ENCODE data around the gene TBC1D22B. TPM values are rescaled to one million over a fixed set of nuclear protein-coding genes. Genes with fewer than 3 reads are reported as not detected.
A peak's percentile ranks its signal among the peaks of the same experiment; 100 is the strongest.

TBC1D22B gene
- polyA plus RNA-seq, 2 of the 4 experiments (the other 2 are of a cell fraction) = 5.7 to 6.4 TPM

- Histone ChIP-seq H3K4me1 (no peaks in the 10 kb centered on the region; the same call in 2 of the 3 replicates), H3K4me2 (peak overlapping the region; percentile 86), H3K9me3 (no peaks in the 10 kb centered on the region), H3K4me3 (peak overlapping the region; percentile 86), H3K27ac (peak overlapping the region; percentile 82 to 92)
- ATAC-seq (peak; percentile 41 to 58; a peak in 4 of 6 replicates), DNase-seq (ENCODE audit: low read depth in 1 of 2, low spot score in 1 of 2) (peak in 1 of 2 experiments; percentile 25), FAIRE-seq (no peak)
- ChIA-PET POLR2A (no interaction called here), CTCF (no interaction called here)
- WGBS (ENCODE audit: missing lambda C conversion rate) = 14% methylated on average over 27 of the region's 44 CpGs
- TF ChIP-seq MAX (IDR thresholded peaks at IDR 0.05) (no peak), HDAC2 (IDR thresholded peaks at IDR 0.05) (no peak)
Measured at GRCh38 chr6:37354526-37355384, 97.2 kb downstream of the TBC1D22B start.

- FAIRE-seq (no peak), ATAC-seq (no peak), DNase-seq (ENCODE audit: low read depth in 1 of 2, low spot score in 1 of 2) (no peak)
- H3K27ac ChIP-seq = no peak overlapping the region
- H3K4me3 ChIP-seq = no peak overlapping the region
- CTCF ChIA-PET = interaction anchor here (0.7 kb wide), 1 partner anchor 334 kb away, joined by 3 read pairs; no protein-coding TSS in a partner anchor
- no peak overlapping the region for H3K4me2 ChIP-seq
- POLR2A ChIA-PET = no interaction called here
- no peaks in the 10 kb centered on the region; the same call in 2 of the 3 replicates for H3K4me1 ChIP-seq
- no peaks in the 10 kb centered on the region for H3K9me3 ChIP-seq
- WGBS (ENCODE audit: missing lambda C conversion rate) = 84% methylated on average over 1 of the region's 1 CpG
- no peak for TF ChIP-seq ELK1 (IDR thresholded peaks at IDR 0.05; ENCODE audit: low read depth, low read length)
- no peak for TF ChIP-seq MAX (IDR thresholded peaks at IDR 0.05)
- TF ChIP-seq RAD21 (conservative IDR thresholded peaks at IDR 0.05 in 1 of 2, IDR thresholded peaks at IDR 0.05 in 1 of 2) = no peak
- TF ChIP-seq TP53 (CRISPR knock-in tag; IDR thresholded peaks at IDR 0.05) = no peak
- no peak for TF ChIP-seq NR3C1 (IDR thresholded peaks at IDR 0.05)
- TF ChIP-seq HES2 (IDR thresholded peaks at IDR 0.05) = no peak
- no peak for TF ChIP-seq ATOH8 (CRISPR knock-in tag; IDR thresholded peaks at IDR 0.05; ENCODE audit: low read depth)
- TF ChIP-seq KDM5A (IDR thresholded peaks at IDR 0.05) = no peak
- TF ChIP-seq JUN (IDR thresholded peaks at IDR 0.05) = no peak
- no peak for TF ChIP-seq SMC3 (IDR thresholded peaks at IDR 0.05)
- TF ChIP-seq BHLHE40 (IDR thresholded peaks at IDR 0.05; ENCODE audit: low read depth, low read length) = no peak
- TF ChIP-seq ZSCAN20 (CRISPR knock-in tag; IDR thresholded peaks at IDR 0.05) = no peak
- no peak for TF ChIP-seq HDAC2 (IDR thresholded peaks at IDR 0.05)
- no peak for TF ChIP-seq EP300 (IDR thresholded peaks at IDR 0.05)
- TF ChIP-seq RFX5 (IDR thresholded peaks at IDR 0.05) = no peak
- TF ChIP-seq REST (IDR thresholded peaks at IDR 0.05) = no peak
- TF ChIP-seq RCOR1 (IDR thresholded peaks at IDR 0.05; ENCODE audit: low read depth, low read length) = no peak
- no peak for TF ChIP-seq PHF8 (IDR thresholded peaks at IDR 0.05; ENCODE audit: borderline replicate concordance, low read depth)
- no peak for TF ChIP-seq EHMT2 (IDR thresholded peaks at IDR 0.05; ENCODE audit: low read depth)
Measured at GRCh38 chr6:37357288-37357687, 99.7 kb downstream of the TBC1D22B start.
